Measurements from ENCODE around the gene SLC1A7. TPM values are rescaled to one million over a fixed set of nuclear protein-coding genes. Genes with fewer than 3 reads are reported as not detected.

Gene SLC1A7
- total and polyA plus RNA-seq, 2 experiments from 2014 or later, result not detected

GRCh38 chr1:53182716-53183094 lies 40.3 kb upstream of the SLC1A7 start (continued):
- TF ChIP-seq, protein P1, sequence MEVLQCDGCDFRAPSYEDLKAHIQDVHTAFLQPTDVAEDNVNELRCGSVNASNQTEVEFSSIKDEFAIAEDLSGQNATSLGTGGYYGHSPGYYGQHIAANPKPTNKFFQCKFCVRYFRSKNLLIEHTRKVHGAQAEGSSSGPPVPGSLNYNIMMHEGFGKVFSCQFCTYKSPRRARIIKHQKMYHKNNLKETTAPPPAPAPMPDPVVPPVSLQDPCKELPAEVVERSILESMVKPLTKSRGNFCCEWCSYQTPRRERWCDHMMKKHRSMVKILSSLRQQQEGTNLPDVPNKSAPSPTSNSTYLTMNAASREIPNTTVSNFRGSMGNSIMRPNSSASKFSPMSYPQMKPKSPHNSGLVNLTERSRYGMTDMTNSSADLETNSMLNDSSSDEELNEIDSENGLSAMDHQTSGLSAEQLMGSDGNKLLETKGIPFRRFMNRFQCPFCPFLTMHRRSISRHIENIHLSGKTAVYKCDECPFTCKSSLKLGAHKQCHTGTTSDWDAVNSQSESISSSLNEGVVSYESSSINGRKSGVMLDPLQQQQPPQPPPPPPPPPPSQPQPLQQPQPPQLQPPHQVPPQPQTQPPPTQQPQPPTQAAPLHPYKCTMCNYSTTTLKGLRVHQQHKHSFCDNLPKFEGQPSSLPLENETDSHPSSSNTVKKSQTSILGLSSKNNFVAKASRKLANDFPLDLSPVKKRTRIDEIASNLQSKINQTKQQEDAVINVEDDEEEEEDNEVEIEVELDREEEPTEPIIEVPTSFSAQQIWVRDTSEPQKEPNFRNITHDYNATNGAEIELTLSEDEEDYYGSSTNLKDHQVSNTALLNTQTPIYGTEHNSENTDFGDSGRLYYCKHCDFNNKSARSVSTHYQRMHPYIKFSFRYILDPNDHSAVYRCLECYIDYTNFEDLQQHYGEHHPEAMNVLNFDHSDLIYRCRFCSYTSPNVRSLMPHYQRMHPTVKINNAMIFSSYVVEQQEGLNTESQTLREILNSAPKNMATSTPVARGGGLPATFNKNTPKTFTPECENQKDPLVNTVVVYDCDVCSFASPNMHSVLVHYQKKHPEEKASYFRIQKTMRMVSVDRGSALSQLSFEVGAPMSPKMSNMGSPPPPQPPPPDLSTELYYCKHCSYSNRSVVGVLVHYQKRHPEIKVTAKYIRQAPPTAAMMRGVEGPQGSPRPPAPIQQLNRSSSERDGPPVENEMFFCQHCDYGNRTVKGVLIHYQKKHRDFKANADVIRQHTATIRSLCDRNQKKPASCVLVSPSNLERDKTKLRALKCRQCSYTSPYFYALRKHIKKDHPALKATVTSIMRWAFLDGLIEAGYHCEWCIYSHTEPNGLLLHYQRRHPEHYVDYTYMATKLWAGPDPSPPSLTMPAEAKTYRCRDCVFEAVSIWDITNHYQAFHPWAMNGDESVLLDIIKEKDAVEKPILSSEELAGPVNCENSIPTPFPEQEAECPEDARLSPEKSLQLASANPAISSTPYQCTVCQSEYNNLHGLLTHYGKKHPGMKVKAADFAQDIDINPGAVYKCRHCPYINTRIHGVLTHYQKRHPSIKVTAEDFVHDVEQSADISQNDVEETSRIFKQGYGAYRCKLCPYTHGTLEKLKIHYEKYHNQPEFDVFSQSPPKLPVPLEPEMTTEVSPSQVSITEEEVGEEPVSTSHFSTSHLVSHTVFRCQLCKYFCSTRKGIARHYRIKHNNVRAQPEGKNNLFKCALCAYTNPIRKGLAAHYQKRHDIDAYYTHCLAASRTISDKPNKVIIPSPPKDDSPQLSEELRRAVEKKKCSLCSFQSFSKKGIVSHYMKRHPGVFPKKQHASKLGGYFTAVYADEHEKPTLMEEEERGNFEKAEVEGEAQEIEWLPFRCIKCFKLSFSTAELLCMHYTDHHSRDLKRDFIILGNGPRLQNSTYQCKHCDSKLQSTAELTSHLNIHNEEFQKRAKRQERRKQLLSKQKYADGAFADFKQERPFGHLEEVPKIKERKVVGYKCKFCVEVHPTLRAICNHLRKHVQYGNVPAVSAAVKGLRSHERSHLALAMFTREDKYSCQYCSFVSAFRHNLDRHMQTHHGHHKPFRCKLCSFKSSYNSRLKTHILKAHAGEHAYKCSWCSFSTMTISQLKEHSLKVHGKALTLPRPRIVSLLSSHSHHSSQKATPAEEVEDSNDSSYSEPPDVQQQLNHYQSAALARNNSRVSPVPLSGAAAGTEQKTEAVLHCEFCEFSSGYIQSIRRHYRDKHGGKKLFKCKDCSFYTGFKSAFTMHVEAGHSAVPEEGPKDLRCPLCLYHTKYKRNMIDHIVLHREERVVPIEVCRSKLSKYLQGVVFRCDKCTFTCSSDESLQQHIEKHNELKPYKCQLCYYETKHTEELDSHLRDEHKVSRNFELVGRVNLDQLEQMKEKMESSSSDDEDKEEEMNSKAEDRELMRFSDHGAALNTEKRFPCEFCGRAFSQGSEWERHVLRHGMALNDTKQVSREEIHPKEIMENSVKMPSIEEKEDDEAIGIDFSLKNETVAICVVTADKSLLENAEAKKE (CRISPR knock-in tag; IDR thresholded peaks at IDR 0.05), result no peak
- TF ChIP-seq, protein P2, sequence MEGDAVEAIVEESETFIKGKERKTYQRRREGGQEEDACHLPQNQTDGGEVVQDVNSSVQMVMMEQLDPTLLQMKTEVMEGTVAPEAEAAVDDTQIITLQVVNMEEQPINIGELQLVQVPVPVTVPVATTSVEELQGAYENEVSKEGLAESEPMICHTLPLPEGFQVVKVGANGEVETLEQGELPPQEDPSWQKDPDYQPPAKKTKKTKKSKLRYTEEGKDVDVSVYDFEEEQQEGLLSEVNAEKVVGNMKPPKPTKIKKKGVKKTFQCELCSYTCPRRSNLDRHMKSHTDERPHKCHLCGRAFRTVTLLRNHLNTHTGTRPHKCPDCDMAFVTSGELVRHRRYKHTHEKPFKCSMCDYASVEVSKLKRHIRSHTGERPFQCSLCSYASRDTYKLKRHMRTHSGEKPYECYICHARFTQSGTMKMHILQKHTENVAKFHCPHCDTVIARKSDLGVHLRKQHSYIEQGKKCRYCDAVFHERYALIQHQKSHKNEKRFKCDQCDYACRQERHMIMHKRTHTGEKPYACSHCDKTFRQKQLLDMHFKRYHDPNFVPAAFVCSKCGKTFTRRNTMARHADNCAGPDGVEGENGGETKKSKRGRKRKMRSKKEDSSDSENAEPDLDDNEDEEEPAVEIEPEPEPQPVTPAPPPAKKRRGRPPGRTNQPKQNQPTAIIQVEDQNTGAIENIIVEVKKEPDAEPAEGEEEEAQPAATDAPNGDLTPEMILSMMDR (conservative IDR thresholded peaks at IDR 0.05; ENCODE audit: low read depth in 2 of 2), result no peak
- TF ChIP-seq NANOG (IDR thresholded peaks at IDR 0.05; ENCODE audit: borderline replicate concordance), result no peak
- TF ChIP-seq POLR2AphosphoS5 (IDR thresholded peaks at IDR 0.05; ENCODE audit: low read depth), result no peak

GRCh38 chr1:53182111-53182593 lies 39.7 kb upstream of the SLC1A7 start:
- no peaks in the 10 kb centered on the region for H3K4me1 ChIP-seq (ENCODE audit: insufficient read depth)
- no peaks in the 10 kb centered on the region for H3K9me3 Mint-ChIP-seq
- no peak overlapping the region for H3K4me3 Mint-ChIP-seq
- H4K20me1 ChIP-seq (replicated peaks; ENCODE audit: insufficient read depth), result no peaks in the 10 kb centered on the region
- DNase-seq (ENCODE audit: low spot score) (peak; percentile 94), ATAC-seq (peak; percentile 86)
- TF ChIP-seq, protein P3, sequence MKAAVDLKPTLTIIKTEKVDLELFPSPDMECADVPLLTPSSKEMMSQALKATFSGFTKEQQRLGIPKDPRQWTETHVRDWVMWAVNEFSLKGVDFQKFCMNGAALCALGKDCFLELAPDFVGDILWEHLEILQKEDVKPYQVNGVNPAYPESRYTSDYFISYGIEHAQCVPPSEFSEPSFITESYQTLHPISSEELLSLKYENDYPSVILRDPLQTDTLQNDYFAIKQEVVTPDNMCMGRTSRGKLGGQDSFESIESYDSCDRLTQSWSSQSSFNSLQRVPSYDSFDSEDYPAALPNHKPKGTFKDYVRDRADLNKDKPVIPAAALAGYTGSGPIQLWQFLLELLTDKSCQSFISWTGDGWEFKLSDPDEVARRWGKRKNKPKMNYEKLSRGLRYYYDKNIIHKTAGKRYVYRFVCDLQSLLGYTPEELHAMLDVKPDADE (IDR thresholded peaks at IDR 0.05), result no peak
- TF ChIP-seq, protein P2 (conservative IDR thresholded peaks at IDR 0.05; ENCODE audit: low read depth in 2 of 2), result peak; percentile 96 to 97
- H3K4me1 Mint-ChIP-seq, result no peaks in the 10 kb centered on the region; the same call in 2 of the 3 replicates
- H3K36me3 ChIP-seq (ENCODE audit: insufficient read depth), result no peaks in the 10 kb centered on the region
- no peaks in the 10 kb centered on the region for H3K79me2 ChIP-seq (replicated peaks; ENCODE audit: insufficient read depth)
- H3K9me2 ChIP-seq (ENCODE audit: insufficient read depth), result no peaks in the 10 kb centered on the region
- no peaks in the 10 kb centered on the region for H3K27me3 Mint-ChIP-seq (ENCODE audit: insufficient read depth, low read depth, poor library complexity)
- no peak overlapping the region for H3K27ac ChIP-seq (ENCODE audit: low read depth)
- H3K27ac Mint-ChIP-seq, result no peak overlapping the region
- H3K4me2 ChIP-seq, result no peak overlapping the region
- no peaks in the 10 kb centered on the region for H3K27me3 ChIP-seq (ENCODE audit: insufficient read depth)
- no peaks in the 10 kb centered on the region for H3K36me3 Mint-ChIP-seq (ENCODE audit: low read depth)
- no peak overlapping the region for H3K4me3 ChIP-seq
- no peaks in the 10 kb centered on the region for H3F3A ChIP-seq (replicated peaks; ENCODE audit: low read depth)
- H2AFZ ChIP-seq, result 0 out of 2 replicates have a peak overlapping the region, but pooled peaks have one; percentile 15
